ENCODE data around the gene TARS1. TPM values are rescaled to one million over a fixed set of nuclear protein-coding genes. Genes with fewer than 3 reads are reported as not detected.

Gene TARS1
- total and polyA plus RNA-seq, 2 of the 8 experiments (the other 6 are each of a cell fraction or from before 2014, with no cell fraction given) = 94.4 to 445 TPM

- Histone ChIP-seq H2BK5ac (ENCODE audit: low read depth, low read length) (no peak overlapping the region), H3K18ac (ENCODE audit: extremely low read depth, low read length) (no peak overlapping the region), H3K14ac (ENCODE audit: insufficient read length) (no peak overlapping the region), H2AFZ (ENCODE audit: low read length) (no peak overlapping the region), H3K23ac (ENCODE audit: insufficient read length) (no peak overlapping the region), H3K23me2 (ENCODE audit: low read depth, low read length) (no peaks in the 10 kb centered on the region), H4K91ac (replicated peaks; ENCODE audit: insufficient read length, low read length) (no peak overlapping the region), H3K9me3 (ENCODE audit: insufficient read depth in 2 of 2, low read depth in 1 of 2, low read length in 1 of 2) (no peaks in the 10 kb centered on the region), H3K79me1 (ENCODE audit: low read depth, low read length) (no peaks in the 10 kb centered on the region), H3K27ac (ENCODE audit: low read depth, low read length) (no peak overlapping the region), H3K27me3 (replicated peaks in 1 of 4; ENCODE audit: control insufficient read depth in 3 of 4, extremely low read depth in 1 of 4, insufficient read depth in 3 of 4, low read length in 3 of 4) (no peaks in the 10 kb centered on the region), H3K4me3 (ENCODE audit: extremely low read depth in 1 of 4, insufficient read depth in 2 of 4, low read depth in 3 of 4, low read length in 4 of 4) (no peak overlapping the region), H3K9ac (replicated peaks in 1 of 4; ENCODE audit: extremely low read depth in 1 of 4, low read depth in 3 of 4, low read length in 3 of 4) (no peak overlapping the region), H4K20me1 (replicated peaks in 1 of 2; ENCODE audit: control insufficient read depth in 1 of 2, insufficient read depth in 2 of 2, low read length in 2 of 2) (no peaks in the 10 kb centered on the region), H4K5ac (ENCODE audit: insufficient read length, low read depth, low read length) (no peak overlapping the region), H3K79me2 (ENCODE audit: control insufficient read depth in 1 of 2, insufficient read depth in 2 of 2, low read length in 2 of 2) (no peaks in the 10 kb centered on the region), H3K4ac (replicated peaks; ENCODE audit: insufficient read length, low read depth, low read length) (no peak overlapping the region), H3K4me2 (ENCODE audit: insufficient read depth in 1 of 2, low read depth in 2 of 2, low read length in 2 of 2) (no peak overlapping the region), H4K8ac (ENCODE audit: extremely low read depth, insufficient read depth, low read length) (no peak overlapping the region), H2BK15ac (ENCODE audit: low read length) (no peak overlapping the region), H2BK120ac (replicated peaks; ENCODE audit: low read depth, low read length) (no peak overlapping the region), H2BK12ac (ENCODE audit: low read depth, low read length) (no peak overlapping the region), H3K4me1 (replicated peaks in 1 of 4; ENCODE audit: control insufficient read depth in 3 of 4, insufficient read depth in 4 of 4, low read length in 3 of 4) (no peaks in the 10 kb centered on the region), H3K56ac (replicated peaks; ENCODE audit: insufficient read length, low read depth, low read length) (no peak overlapping the region), H2AK5ac (ENCODE audit: low read depth, low read length) (no peak overlapping the region), H3K36me3 (ENCODE audit: control insufficient read depth in 2 of 4, insufficient read depth in 4 of 4, low read length in 3 of 4) (no peaks in the 10 kb centered on the region), H2BK20ac (ENCODE audit: low read length) (no peak overlapping the region)
- TF ChIP-seq SP2 (IDR thresholded peaks at IDR 0.05; ENCODE audit: low read length) = no peak
- TF ChIP-seq CTCF (IDR thresholded peaks at IDR 0.05; ENCODE audit: control extremely low read depth in 1 of 3, insufficient read depth in 1 of 3, low read depth in 1 of 3, low read length in 3 of 3) = peak in 1 of 3 experiments; percentile 6; a peak in 1 of 4 replicates
- no peak for TF ChIP-seq SAP30 (IDR thresholded peaks at IDR 0.05; ENCODE audit: insufficient read depth, insufficient replicate concordance, low read length)
- TF ChIP-seq RAD21 (IDR thresholded peaks at IDR 0.05 in 1 of 2, conservative IDR thresholded peaks at IDR 0.05 in 1 of 2; ENCODE audit: low read depth in 2 of 2, low read length in 2 of 2) = peak; percentile 57 to 62
- FAIRE-seq (peak; percentile 24), DNase-seq (ENCODE audit: low read depth in 1 of 2, low spot score in 2 of 2) (no peak)
- CTCF ChIA-PET (ENCODE audit: partially characterized antibody) = interaction anchor here (0.5 to 2.2 kb wide), 15 partner anchors 11 to 801 kb away, joined by 3 to 9 read pairs (median 4); no protein-coding TSS in a partner anchor
- POLR2A ChIA-PET (ENCODE audit: partially characterized antibody) = interaction anchor here (0.6 to 2.2 kb wide), 2 partner anchors 15 to 217 kb away, joined by 5 read pairs; no protein-coding TSS in a partner anchor
- WGBS, 2 experiments (ENCODE audit: extremely low coverage in 1 of 2, insufficient coverage in 1 of 2, insufficient read length in 1 of 2, insufficient replicate concordance in 2 of 2, low coverage in 1 of 2, low lambda C conversion rate in 2 of 2, missing lambda C conversion rate in 1 of 2) = 21% methylated on average over 3 of the region's 3 CpGs; no CpG with 5 or more reads in 1 of the 2 experiments
Observed at GRCh38 chr5:33423018-33423630, 17.6 kb upstream of the TARS1 start.
